ENCODE results near the gene KRTAP5-1. TPM values are rescaled to one million over a fixed set of nuclear protein-coding genes. Genes with fewer than 3 reads are reported as not detected.
A peak's percentile ranks its signal among the peaks of the same experiment; 100 is the strongest.

The KRTAP5-1 gene
- total RNA-seq, 1 experiment from 2014 or later, result not detected

DNA sequence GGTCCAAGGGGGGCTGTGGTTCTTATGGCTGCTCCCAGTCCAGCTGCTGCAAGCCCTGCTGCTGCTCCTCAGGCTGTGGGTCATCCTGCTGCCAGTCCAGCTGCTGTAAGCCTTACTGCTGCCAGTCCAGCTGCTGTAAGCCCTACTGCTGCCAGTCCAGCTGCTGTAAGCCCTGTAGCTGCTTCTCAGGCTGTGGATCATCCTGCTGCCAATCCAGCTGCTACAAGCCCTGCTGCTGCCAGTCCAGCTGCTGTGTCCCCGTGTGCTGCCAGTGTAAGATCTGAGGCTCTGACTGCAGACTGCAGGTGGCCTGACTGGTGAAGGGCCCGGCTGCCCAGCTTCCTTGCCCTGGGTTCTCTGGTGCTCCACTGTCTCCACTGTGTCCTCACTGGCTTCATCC lies 45.2 kb upstream of the KRTAP5-1 start (continued):
- TF ChIP-seq, protein P1, sequence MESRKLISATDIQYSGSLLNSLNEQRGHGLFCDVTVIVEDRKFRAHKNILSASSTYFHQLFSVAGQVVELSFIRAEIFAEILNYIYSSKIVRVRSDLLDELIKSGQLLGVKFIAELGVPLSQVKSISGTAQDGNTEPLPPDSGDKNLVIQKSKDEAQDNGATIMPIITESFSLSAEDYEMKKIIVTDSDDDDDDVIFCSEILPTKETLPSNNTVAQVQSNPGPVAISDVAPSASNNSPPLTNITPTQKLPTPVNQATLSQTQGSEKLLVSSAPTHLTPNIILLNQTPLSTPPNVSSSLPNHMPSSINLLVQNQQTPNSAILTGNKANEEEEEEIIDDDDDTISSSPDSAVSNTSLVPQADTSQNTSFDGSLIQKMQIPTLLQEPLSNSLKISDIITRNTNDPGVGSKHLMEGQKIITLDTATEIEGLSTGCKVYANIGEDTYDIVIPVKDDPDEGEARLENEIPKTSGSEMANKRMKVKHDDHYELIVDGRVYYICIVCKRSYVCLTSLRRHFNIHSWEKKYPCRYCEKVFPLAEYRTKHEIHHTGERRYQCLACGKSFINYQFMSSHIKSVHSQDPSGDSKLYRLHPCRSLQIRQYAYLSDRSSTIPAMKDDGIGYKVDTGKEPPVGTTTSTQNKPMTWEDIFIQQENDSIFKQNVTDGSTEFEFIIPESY (IDR thresholded peaks at IDR 0.05; ENCODE audit: extremely low read depth, insufficient replicate concordance, low read length), result no peak
- TF ChIP-seq SRF (IDR thresholded peaks at IDR 0.05; ENCODE audit: low read depth) (no peak), RAD21 (IDR thresholded peaks at IDR 0.05; ENCODE audit: low read depth) (no peak), EGR1 (IDR thresholded peaks at IDR 0.05; ENCODE audit: low read depth) (no peak), YY1 (IDR thresholded peaks at IDR 0.05; ENCODE audit: extremely low read depth, insufficient replicate concordance, low read depth, low read length) (no peak), ELF1 (IDR thresholded peaks at IDR 0.05; ENCODE audit: borderline replicate concordance, low read depth) (no peak), SIN3A (IDR thresholded peaks at IDR 0.05; ENCODE audit: low read depth) (no peak), JUND (IDR thresholded peaks at IDR 0.05) (no peak)

DNA sequence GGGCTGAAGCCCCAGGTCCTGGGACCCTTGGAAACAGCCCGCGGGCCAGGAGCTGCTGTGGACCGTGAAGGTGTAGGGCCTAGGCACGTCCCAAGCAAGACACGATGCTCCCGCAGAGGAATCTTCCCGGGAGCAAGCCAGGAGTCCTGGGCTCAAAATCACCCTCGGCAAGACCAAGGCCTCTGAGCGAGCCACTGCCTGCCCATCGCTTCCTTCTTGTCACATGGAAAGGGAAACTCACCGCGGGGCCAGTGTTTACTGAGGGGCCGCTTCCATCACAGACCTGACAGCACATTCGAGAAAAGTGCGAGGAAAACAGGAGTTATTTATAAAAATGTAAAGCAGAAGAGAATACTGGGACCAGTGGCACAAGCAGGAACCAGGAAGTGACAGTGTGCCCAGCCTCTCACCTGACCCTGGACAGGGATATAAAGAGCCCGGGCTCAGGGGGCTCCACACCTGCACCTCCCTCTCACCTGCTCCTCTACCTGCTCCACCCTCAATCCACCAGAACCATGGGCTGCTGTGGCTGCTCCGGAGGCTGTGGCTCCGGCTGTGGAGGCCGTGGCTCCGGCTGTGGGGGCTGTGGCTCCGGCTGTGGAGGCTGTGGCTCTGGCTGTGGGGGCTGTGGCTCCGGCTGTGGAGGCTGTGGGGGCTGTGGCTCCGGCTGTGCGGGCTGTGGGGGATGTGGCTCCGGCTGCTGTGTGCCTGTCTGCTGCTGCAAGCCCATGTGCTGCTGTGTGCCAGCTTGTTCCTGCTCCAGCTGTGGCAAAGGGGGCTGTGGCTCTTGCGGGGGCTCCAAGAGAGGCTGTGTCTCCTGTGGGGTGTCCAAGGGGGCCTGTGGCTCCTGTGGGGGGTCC lies 44.5 kb upstream of the KRTAP5-1 start, which contains the start of gene KRTAP5-5:
Gene KRTAP5-5, plus strand, starts transcription at position 450 of the 860 bp plus-strand sequence. Its CDS starts 66 bp downstream, at position 516.
- H3K79me2 ChIP-seq (ENCODE audit: insufficient read depth, low read length), result no peaks in the 10 kb centered on the region
- DNase-seq (ENCODE audit: low read depth, low spot score) (no peak), ATAC-seq (no peak)
- H3K9me3 ChIP-seq (ENCODE audit: control insufficient read depth in 1 of 2, insufficient read depth in 1 of 2, low read depth in 1 of 2, low read length in 2 of 2), result no peaks in the 10 kb centered on the region
- no peaks in the 10 kb centered on the region for H3K9me2 ChIP-seq (ENCODE audit: insufficient read depth)
- ChIA-PET POLR2A (no interaction called here), CTCF (interaction anchor here (0.6 to 0.9 kb wide), 2 partner anchors 16 to 83 kb away, joined by 3 to 4 read pairs; no protein-coding TSS in a partner anchor), RAD21 (ENCODE audit: low non-redundant PET in 1 of 2, low total read pairs in 2 of 2, uncharacterized antibody in 2 of 2, unreplicated experiment in 2 of 2) (no interaction called here)
- H2AFZ ChIP-seq (ENCODE audit: low read depth, low read length, poor library complexity, severe bottlenecking), result peak within 1 kb of the TSS; percentile 32
- H3K36me3 ChIP-seq (ENCODE audit: control insufficient read depth in 1 of 2, insufficient read depth in 2 of 2, low read length in 2 of 2), result no peaks in the 10 kb centered on the region
- no peak within 1 kb of the TSS for H3K27ac ChIP-seq (ENCODE audit: low read depth, low read length)
- peaks cover 0 to 6% of the 10 kb centered on the region in 2 experiments; a peak in 1 of 4 replicates for H3K4me1 ChIP-seq (ENCODE audit: control insufficient read depth in 1 of 2, insufficient read depth in 2 of 2, low read length in 2 of 2)
- intact Hi-C loops (cut with micrococcal nuclease), result loop anchor here (2.0 kb wide), 1 partner anchor 515 kb away; no protein-coding TSS in a partner anchor
- BruUV-seq (replicated peaks), result no TSS peak
- H3K9ac ChIP-seq (ENCODE audit: low read length), result no peak within 1 kb of the TSS
- H3K4me2 ChIP-seq (ENCODE audit: low read length), result peak within 1 kb of the TSS; percentile 36
- TF ChIP-seq SP1 (IDR thresholded peaks at IDR 0.05; ENCODE audit: low read depth) (no peak), JUND (IDR thresholded peaks at IDR 0.05) (no peak), TCF7L2 (IDR thresholded peaks at IDR 0.05; ENCODE audit: borderline replicate concordance, extremely low read depth, insufficient read depth, insufficient read length) (no peak), POLR2A (IDR thresholded peaks at IDR 0.05; ENCODE audit: borderline replicate concordance, extremely low read depth, insufficient read depth, insufficient read length) (no peak), CBX3 (IDR thresholded peaks at IDR 0.05; ENCODE audit: low read depth) (no peak), EGR1 (IDR thresholded peaks at IDR 0.05; ENCODE audit: low read depth) (no peak), SRF (IDR thresholded peaks at IDR 0.05; ENCODE audit: low read depth) (no peak), POLR2AphosphoS5 (IDR thresholded peaks at IDR 0.05; ENCODE audit: low read depth, low read length) (no peak)
- peaks cover 3% of the 10 kb centered on the region; the same call in 1 of the 2 replicates for H3K27me3 ChIP-seq (ENCODE audit: insufficient read depth, low read length)
- H4K20me1 ChIP-seq (ENCODE audit: insufficient read depth), result no peaks in the 10 kb centered on the region
- H3K4me3 ChIP-seq (replicated peaks in 1 of 2; ENCODE audit: low read depth in 1 of 2, low read length in 2 of 2), result no peak within 1 kb of the TSS

Data from HCT116 (cell line).